Thyroid gland (tissue), 4 donors: ENCODE data around the gene ARID4B. TPM values are rescaled to one million over a fixed set of nuclear protein-coding genes. Genes with fewer than 3 reads are reported as not detected.

ENCODE experiments used
- DNase-seq, 2 donors: peaks; one replicate each; pipeline ENCODE4 v3.0.0-alpha.2; 2019
- H3K27ac ChIP-seq, 3 donors: fragments of 200-600 bp; sonication (generic); 1 replicate in 2 of 3; 2 replicates in 1 of 3; pipeline ENCODE4 v1.5.1; 2016 to 2019; ENCODE audit warnings: mild to moderate bottlenecking in 1 of 3, moderate library complexity in 1 of 3
- H3K27me3 ChIP-seq: fragments of 200-600 bp; sonication (generic); one replicate; pipeline ENCODE4 v1.5.1; 2019
- H3K36me3 ChIP-seq, 2 donors: fragments of 200-600 bp; sonication (generic); one replicate each; pipeline ENCODE4 v1.5.1; 2016 to 2019
- H3K4me1 ChIP-seq, 2 donors: fragments of 200-600 bp; sonication (generic); one replicate each; pipeline ENCODE4 v1.5.1; 2017 to 2019
- H3K4me3 ChIP-seq, 3 donors: fragments of 200-600 bp; sonication (generic); replicated peaks in 1 of 3; 1 replicate in 2 of 3; 2 replicates in 1 of 3; pipeline ENCODE4 v1.5.1; 2016; ENCODE audit warnings: mild to moderate bottlenecking in 1 of 3
- H3K9me3 ChIP-seq: fragments of 200-600 bp; sonication (generic); one replicate; pipeline ENCODE4 v1.5.1; 2017
- CTCF ChIP-seq, 6 experiments: fragments of 200-600 bp in 3 of 6; fragments of 450-650 bp in 3 of 6; sonication (generic) in 3 of 6; IDR thresholded peaks; one replicate each; pipeline ENCODE4 v1.5.1; 2016 to 2019; ENCODE audit warnings: antibody characterized with exemption in 6 of 6, mild to moderate bottlenecking in 2 of 6, inconsistent platforms in 1 of 6, moderate library complexity in 1 of 6
- POLR2A ChIP-seq, 2 donors: fragments of 450-650 bp; IDR thresholded peaks; one replicate each; pipeline ENCODE4 v1.6.1; 2017; ENCODE audit warnings: antibody characterized with exemption in 2 of 2, mild to moderate bottlenecking in 2 of 2, moderate library complexity in 1 of 2
- WGBS, 2 donors: methylation state at CpG; one replicate each; pipeline ENCODE4 v1.1.5; 2017; 5-methylcytosine and 5-hydroxymethylcytosine counted together
- intact Hi-C: fragments of 100-400 bp; cut with DNase I; formaldehyde crosslinking; loops from one replicate; pipeline ENCODE4 v1.15.1; 2023
- total RNA-seq, 4 donors: library from RNA; depleted of rRNA; stranded (reverse); fragments of >200 nt; gene quantifications; one replicate each; pipeline ENCODE4 v1.2.3, GENCODE V29; 2016

Gene ARID4B
- total RNA-seq, 4 donors from 2014 or later, result 49.0 to 65.4 (median 52.5) TPM

- intact Hi-C loops, result loop anchor here (5.0 to 10.0 kb wide), 2 partner anchors 74 to 89 kb away; no protein-coding TSS in a partner anchor
- peaks cover 39 to 40% of the 10 kb centered on the region in 2 donors for H3K4me1 ChIP-seq
- no peaks in the 10 kb centered on the region for H3K36me3 ChIP-seq
- DNase-seq, result peak; percentile 97 to 98
- H3K9me3 ChIP-seq, result no peaks in the 10 kb centered on the region
- TF ChIP-seq CTCF (IDR thresholded peaks at IDR 0.05), result peak in 2 of 6 experiments; percentile 2 to 7
- peak; percentile 87 to 92 for TF ChIP-seq POLR2A (IDR thresholded peaks at IDR 0.05)
- WGBS, 2 donors, result 1% methylated on average over 53 to 54 of the region's 54 CpGs
- peak within 1 kb of the TSS; percentile 94 to 98 (median 97) for H3K27ac ChIP-seq
- H3K4me3 ChIP-seq, result peak within 1 kb of the TSS; percentile 59 to 95 (median 85)
- H3K27me3 ChIP-seq, result no peaks in the 10 kb centered on the region
These were observed 526 bp upstream of the ARID4B start, which contains the start of gene GGPS1 for GRCh38 chr1:235328271-235329138. TSS of gene GGPS1 (plus strand) at chr1:235328570. CDS start at chr1:235335265, 6,695 bp downstream.

DNA sequence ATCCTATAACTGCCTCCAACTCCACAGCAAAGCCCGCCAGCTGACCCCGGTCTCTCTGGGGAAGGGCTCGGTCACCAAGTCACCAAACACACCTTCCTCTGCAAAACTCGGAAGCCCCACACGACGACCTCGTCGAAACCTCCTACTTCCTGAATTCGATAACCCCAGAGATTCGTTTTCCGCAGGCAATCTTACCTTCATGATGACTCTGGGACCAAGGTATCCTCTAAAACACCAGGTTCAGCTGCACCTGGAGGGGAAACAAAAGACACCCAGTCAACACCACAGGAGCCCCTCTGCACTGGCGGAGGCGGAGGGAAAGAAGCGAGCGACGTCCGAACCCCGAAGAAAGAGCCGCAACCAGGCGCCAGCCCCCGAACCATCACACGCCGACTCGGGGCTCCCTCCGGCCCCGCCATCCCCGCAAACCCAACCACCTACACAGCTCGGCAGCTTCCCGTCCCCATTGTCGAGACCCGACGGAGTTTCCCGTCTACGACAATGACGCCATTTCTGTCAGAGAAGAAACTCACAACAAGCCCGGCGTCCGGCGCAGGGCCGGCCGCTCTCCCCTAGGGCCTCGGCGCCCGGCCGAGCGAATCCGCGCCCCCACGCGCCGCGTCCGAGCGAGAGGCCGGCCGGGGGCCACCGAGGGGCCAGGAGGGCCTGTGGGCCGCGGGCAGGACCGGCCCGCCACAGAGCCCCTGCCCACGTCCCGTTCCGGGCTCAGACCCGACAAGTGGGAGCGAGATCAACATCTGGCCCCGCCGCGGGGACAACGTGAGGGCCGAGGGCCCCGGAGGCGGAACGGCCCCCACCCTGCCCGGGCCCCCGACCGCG, 1.0 kb downstream of the ARID4B start:
- peak overlapping the region; percentile 94 to 98 (median 97) for H3K27ac ChIP-seq
- H3K36me3 ChIP-seq, result no peaks in the 10 kb centered on the region
- intact Hi-C loops, result loop anchor here (5.0 to 10.0 kb wide), 2 partner anchors 72 to 90 kb away; no protein-coding TSS in a partner anchor
- H3K9me3 ChIP-seq, result no peaks in the 10 kb centered on the region
- DNase-seq, result peak; percentile 40 to 51
- H3K27me3 ChIP-seq, result no peaks in the 10 kb centered on the region
- TF ChIP-seq CTCF (IDR thresholded peaks at IDR 0.05) (no peak), POLR2A (IDR thresholded peaks at IDR 0.05) (no peak)
- H3K4me1 ChIP-seq, result peaks cover 33 to 34% of the 10 kb centered on the region in 2 donors
- 1% methylated on average over 13 to 33 of the region's 78 CpGs for WGBS, 2 donors
- peak overlapping the region; percentile 56 to 95 (median 85) for H3K4me3 ChIP-seq

DNA sequence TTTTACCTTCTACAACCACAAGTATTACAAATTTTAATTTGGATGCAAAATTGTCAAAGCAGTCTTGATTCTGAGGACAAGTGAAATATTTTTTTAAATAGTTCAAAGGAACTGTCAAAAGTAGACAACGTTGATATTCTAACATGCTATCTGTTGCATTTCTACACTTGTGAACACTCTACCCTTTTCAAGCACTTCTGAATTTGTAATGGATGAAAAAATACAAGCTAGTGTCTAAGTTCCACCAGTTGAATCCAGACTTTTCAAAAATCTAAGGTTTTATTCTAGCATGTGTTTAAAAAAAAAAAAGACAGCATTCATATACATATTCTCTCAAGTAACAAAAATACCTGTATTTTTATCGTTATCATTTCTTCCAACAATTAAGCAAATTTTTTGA, 2.1 kb downstream of the ARID4B start:
- Histone ChIP-seq H3K4me3 (no peak overlapping the region), H3K27me3 (no peaks in the 10 kb centered on the region), H3K36me3 (no peaks in the 10 kb centered on the region), H3K27ac (no peak overlapping the region), H3K4me1 (peaks cover 23 to 27% of the 10 kb centered on the region in 2 donors), H3K9me3 (no peaks in the 10 kb centered on the region)
- DNase-seq, result no peak
- intact Hi-C loops, result loop anchor here (5.0 to 10.0 kb wide), 2 partner anchors 71 to 91 kb away; no protein-coding TSS in a partner anchor
- WGBS, 2 donors, result 23 to 28% methylated on average over 2 of the region's 2 CpGs
- TF ChIP-seq CTCF (IDR thresholded peaks at IDR 0.05) (no peak), POLR2A (IDR thresholded peaks at IDR 0.05) (no peak)

- no peak overlapping the region for H3K4me3 ChIP-seq
- no peak overlapping the region for H3K27ac ChIP-seq
- intact Hi-C loops, result loop anchor here (5.0 to 10.0 kb wide), 2 partner anchors 70 to 92 kb away; no protein-coding TSS in a partner anchor
These were observed 2.8 kb downstream of the ARID4B start for GRCh38 chr1:235325139-235325538.

More at GRCh38 chr1:235325139-235325538, 2.8 kb downstream of the ARID4B start:
- Histone ChIP-seq H3K27me3 (no peaks in the 10 kb centered on the region), H3K4me1 (peaks cover 16 to 22% of the 10 kb centered on the region in 2 donors), H3K36me3 (no peaks in the 10 kb centered on the region), H3K9me3 (no peaks in the 10 kb centered on the region)
- DNase-seq, result no peak
- TF ChIP-seq CTCF (IDR thresholded peaks at IDR 0.05) (no peak), POLR2A (IDR thresholded peaks at IDR 0.05) (no peak)
- 23% methylated on average over 3 of the region's 3 CpGs for whole genome bisulfite sequencing, 2 donors
